ENCODE results near the gene BZW1.

The BZW1 gene

DNA sequence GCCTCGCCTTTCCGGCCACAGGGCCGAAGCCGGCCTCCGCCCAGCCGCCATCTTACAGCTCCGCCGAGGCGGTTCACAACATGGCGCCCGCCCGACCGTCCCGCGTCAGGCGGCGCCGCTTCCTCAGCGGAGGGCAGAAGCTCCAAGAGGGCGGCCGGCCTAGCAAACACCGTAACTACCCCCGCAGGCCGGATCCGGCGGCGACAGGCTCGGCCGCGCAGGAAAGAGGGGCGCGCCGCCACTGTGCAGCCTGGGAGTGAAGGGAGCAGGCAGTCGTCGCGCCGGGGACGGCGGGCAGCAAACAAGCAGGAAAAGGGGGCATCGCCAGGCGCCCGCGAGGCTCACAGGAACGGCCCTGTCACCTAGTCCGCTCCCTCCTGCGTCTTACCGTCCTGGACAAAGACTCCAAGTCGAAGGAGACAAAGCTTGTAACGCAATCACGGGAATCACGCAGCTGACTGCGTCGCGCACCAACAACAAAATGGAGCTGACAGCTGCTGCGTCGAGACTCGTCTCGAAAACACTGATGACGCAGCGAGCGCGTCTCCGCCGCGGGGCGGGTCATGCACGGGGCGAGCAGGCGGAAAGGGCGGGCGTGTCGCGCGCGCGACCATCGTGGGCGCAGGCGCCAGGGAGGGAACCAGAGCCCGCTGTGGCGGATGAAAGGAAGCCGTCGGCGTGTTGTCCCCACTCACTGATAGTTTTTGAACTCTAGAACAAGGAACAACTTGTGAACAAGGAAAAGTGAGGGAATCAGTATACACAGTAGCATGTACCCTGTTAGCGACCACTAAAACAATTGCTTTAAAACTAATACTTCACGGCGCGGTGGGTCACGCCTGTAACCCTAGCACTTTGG lies 52.7 kb downstream of the BZW1 start, which contains the start of gene CLK1 (continued):
- TF ChIP-seq, protein P1, sequence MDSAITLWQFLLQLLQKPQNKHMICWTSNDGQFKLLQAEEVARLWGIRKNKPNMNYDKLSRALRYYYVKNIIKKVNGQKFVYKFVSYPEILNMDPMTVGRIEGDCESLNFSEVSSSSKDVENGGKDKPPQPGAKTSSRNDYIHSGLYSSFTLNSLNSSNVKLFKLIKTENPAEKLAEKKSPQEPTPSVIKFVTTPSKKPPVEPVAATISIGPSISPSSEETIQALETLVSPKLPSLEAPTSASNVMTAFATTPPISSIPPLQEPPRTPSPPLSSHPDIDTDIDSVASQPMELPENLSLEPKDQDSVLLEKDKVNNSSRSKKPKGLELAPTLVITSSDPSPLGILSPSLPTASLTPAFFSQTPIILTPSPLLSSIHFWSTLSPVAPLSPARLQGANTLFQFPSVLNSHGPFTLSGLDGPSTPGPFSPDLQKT (IDR thresholded peaks at IDR 0.05; ENCODE audit: borderline replicate concordance, low read depth, low read length): no peak
- no peak; the same call in 1 of the 2 replicates for TF ChIP-seq ZNF366 (tag by site-specific recombination; conservative IDR thresholded peaks at IDR 0.05)
- TF ChIP-seq, protein P2, sequence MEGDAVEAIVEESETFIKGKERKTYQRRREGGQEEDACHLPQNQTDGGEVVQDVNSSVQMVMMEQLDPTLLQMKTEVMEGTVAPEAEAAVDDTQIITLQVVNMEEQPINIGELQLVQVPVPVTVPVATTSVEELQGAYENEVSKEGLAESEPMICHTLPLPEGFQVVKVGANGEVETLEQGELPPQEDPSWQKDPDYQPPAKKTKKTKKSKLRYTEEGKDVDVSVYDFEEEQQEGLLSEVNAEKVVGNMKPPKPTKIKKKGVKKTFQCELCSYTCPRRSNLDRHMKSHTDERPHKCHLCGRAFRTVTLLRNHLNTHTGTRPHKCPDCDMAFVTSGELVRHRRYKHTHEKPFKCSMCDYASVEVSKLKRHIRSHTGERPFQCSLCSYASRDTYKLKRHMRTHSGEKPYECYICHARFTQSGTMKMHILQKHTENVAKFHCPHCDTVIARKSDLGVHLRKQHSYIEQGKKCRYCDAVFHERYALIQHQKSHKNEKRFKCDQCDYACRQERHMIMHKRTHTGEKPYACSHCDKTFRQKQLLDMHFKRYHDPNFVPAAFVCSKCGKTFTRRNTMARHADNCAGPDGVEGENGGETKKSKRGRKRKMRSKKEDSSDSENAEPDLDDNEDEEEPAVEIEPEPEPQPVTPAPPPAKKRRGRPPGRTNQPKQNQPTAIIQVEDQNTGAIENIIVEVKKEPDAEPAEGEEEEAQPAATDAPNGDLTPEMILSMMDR (tag by site-specific recombination; IDR thresholded peaks at IDR 0.05): peak; percentile 32; the same call in 1 of the 2 replicates
- TF ChIP-seq KLF10 (tag by site-specific recombination; IDR thresholded peaks at IDR 0.05): no peak; the same call in 1 of the 2 replicates
- no peak for TF ChIP-seq ZNF561 (tag by site-specific recombination; IDR thresholded peaks at IDR 0.05; ENCODE audit: borderline replicate concordance)
- peak; percentile 80 for TF ChIP-seq SP2 (tag by site-specific recombination; IDR thresholded peaks at IDR 0.05)
- no peak for TF ChIP-seq ZNF23 (tag by site-specific recombination; IDR thresholded peaks at IDR 0.05; ENCODE audit: borderline replicate concordance)
- no peak for TF ChIP-seq ZNF37A (tag by site-specific recombination; IDR thresholded peaks at IDR 0.05)
- TF ChIP-seq, protein P3, sequence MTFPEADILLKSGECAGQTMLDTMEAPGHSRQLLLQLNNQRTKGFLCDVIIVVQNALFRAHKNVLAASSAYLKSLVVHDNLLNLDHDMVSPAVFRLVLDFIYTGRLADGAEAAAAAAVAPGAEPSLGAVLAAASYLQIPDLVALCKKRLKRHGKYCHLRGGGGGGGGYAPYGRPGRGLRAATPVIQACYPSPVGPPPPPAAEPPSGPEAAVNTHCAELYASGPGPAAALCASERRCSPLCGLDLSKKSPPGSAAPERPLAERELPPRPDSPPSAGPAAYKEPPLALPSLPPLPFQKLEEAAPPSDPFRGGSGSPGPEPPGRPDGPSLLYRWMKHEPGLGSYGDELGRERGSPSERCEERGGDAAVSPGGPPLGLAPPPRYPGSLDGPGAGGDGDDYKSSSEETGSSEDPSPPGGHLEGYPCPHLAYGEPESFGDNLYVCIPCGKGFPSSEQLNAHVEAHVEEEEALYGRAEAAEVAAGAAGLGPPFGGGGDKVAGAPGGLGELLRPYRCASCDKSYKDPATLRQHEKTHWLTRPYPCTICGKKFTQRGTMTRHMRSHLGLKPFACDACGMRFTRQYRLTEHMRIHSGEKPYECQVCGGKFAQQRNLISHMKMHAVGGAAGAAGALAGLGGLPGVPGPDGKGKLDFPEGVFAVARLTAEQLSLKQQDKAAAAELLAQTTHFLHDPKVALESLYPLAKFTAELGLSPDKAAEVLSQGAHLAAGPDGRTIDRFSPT (tag by site-specific recombination; IDR thresholded peaks at IDR 0.05): 0 out of 2 replicates have a peak, but pooled peaks have one; percentile 26
- TF ChIP-seq ZNF658 (tag by site-specific recombination; IDR thresholded peaks at IDR 0.05): no peak
- TF ChIP-seq ZXDB (tag by site-specific recombination; IDR thresholded peaks at IDR 0.05): no peak; the same call in 1 of the 2 replicates
- no peak for TF ChIP-seq ZNF560 (tag by site-specific recombination; IDR thresholded peaks at IDR 0.05; ENCODE audit: borderline replicate concordance)
- peak; percentile 69 for TF ChIP-seq ZBTB17 (tag by site-specific recombination; IDR thresholded peaks at IDR 0.05)
- TF ChIP-seq, protein P4, sequence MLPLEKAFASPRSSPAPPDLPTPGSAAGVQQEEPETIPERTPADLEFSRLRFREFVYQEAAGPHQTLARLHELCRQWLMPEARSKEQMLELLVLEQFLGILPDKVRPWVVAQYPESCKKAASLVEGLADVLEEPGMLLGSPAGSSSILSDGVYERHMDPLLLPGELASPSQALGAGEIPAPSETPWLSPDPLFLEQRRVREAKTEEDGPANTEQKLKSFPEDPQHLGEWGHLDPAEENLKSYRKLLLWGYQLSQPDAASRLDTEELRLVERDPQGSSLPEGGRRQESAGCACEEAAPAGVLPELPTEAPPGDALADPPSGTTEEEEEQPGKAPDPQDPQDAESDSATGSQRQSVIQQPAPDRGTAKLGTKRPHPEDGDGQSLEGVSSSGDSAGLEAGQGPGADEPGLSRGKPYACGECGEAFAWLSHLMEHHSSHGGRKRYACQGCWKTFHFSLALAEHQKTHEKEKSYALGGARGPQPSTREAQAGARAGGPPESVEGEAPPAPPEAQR (tag by site-specific recombination; IDR thresholded peaks at IDR 0.05): no peak; the same call in 1 of the 2 replicates
- TF ChIP-seq ZNF202 (tag by site-specific recombination; IDR thresholded peaks at IDR 0.05; ENCODE audit: borderline replicate concordance): no peak
- TF ChIP-seq, protein P5, sequence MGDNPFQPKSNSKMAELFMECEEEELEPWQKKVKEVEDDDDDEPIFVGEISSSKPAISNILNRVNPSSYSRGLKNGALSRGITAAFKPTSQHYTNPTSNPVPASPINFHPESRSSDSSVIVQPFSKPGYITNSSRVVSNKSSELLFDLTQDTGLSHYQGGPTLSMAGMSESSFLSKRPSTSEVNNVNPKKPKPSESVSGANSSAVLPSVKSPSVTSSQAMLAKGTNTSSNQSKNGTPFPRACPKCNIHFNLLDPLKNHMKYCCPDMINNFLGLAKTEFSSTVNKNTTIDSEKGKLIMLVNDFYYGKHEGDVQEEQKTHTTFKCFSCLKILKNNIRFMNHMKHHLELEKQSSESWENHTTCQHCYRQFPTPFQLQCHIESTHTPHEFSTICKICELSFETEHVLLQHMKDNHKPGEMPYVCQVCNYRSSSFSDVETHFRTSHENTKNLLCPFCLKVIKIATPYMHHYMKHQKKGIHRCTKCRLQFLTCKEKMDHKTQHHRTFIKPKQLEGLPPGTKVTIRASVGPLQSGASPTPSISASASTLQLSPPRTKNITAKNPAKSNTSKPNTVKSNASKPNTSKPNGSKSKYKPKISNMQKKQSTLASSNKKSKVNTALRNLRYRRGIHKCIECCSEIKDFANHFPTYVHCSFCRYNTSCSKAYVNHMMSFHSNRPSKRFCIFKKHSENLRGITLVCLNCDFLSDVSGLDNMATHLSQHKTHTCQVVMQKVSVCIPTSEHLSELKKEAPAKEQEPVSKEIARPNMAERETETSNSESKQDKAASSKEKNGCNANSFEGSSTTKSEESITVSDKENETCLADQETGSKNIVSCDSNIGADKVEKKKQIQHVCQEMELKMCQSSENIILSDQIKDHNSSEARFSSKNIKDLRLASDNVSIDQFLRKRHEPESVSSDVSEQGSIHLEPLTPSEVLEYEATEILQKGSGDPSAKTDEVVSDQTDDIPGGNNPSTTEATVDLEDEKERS (tag by site-specific recombination; IDR thresholded peaks at IDR 0.05): no peak
- peak; percentile 58 for TF ChIP-seq SP3 (tag by site-specific recombination; IDR thresholded peaks at IDR 0.05)
- no peak for TF ChIP-seq ZNF707 (tag by site-specific recombination; IDR thresholded peaks at IDR 0.05)
- TF ChIP-seq ZNF174 (tag by site-specific recombination; IDR thresholded peaks at IDR 0.05): no peak
- TF ChIP-seq, protein P6, sequence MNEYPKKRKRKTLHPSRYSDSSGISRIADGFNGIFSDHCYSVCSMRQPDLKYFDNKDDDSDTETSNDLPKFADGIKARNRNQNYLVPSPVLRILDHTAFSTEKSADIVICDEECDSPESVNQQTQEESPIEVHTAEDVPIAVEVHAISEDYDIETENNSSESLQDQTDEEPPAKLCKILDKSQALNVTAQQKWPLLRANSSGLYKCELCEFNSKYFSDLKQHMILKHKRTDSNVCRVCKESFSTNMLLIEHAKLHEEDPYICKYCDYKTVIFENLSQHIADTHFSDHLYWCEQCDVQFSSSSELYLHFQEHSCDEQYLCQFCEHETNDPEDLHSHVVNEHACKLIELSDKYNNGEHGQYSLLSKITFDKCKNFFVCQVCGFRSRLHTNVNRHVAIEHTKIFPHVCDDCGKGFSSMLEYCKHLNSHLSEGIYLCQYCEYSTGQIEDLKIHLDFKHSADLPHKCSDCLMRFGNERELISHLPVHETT (tag by site-specific recombination; IDR thresholded peaks at IDR 0.05): no peak
- no peak for TF ChIP-seq ZNF146 (tag by site-specific recombination; IDR thresholded peaks at IDR 0.05)
- no peak for TF ChIP-seq ZNF529 (tag by site-specific recombination; IDR thresholded peaks at IDR 0.05; ENCODE audit: insufficient replicate concordance)
- TF ChIP-seq, protein P7, sequence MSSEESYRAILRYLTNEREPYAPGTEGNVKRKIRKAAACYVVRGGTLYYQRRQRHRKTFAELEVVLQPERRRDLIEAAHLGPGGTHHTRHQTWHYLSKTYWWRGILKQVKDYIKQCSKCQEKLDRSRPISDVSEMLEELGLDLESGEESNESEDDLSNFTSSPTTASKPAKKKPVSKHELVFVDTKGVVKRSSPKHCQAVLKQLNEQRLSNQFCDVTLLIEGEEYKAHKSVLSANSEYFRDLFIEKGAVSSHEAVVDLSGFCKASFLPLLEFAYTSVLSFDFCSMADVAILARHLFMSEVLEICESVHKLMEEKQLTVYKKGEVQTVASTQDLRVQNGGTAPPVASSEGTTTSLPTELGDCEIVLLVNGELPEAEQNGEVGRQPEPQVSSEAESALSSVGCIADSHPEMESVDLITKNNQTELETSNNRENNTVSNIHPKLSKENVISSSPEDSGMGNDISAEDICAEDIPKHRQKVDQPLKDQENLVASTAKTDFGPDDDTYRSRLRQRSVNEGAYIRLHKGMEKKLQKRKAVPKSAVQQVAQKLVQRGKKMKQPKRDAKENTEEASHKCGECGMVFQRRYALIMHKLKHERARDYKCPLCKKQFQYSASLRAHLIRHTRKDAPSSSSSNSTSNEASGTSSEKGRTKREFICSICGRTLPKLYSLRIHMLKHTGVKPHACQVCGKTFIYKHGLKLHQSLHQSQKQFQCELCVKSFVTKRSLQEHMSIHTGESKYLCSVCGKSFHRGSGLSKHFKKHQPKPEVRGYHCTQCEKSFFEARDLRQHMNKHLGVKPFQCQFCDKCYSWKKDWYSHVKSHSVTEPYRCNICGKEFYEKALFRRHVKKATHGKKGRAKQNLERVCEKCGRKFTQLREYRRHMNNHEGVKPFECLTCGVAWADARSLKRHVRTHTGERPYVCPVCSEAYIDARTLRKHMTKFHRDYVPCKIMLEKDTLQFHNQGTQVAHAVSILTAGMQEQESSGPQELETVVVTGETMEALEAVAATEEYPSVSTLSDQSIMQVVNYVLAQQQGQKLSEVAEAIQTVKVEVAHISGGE (tag by site-specific recombination; conservative IDR thresholded peaks at IDR 0.05; ENCODE audit: low read depth): peak; percentile 45; the same call in 1 of the 2 replicates

Data from HEK293 (cell line).